DND-41 (cell line): ENCODE results near the gene DRC3.

Experiments used
- CTCF ChIP-seq: IDR thresholded peaks from 2 replicates; pipeline ENCODE4 v1.5.1; 2012; ENCODE audit warnings: borderline replicate concordance, low read length, moderate library complexity, mild to moderate bottlenecking; ENCODE audit not compliant: poor library complexity, severe bottlenecking; ENCODE audit errors: extremely low read depth
- EZH2 ChIP-seq: IDR thresholded peaks from 3 replicates; pipeline ENCODE4 v1.6.1; 2012; ENCODE audit warnings: borderline replicate concordance, low read depth, mild to moderate bottlenecking, moderate library complexity, low read length, inconsistent platforms; ENCODE audit not compliant: severe bottlenecking

- TF ChIP-seq CTCF (no peak), EZH2 (no peak)
These were observed 47.1 kb downstream of the DRC3 start for GRCh38 chr17:18019838-18020154.
